Measurements from ENCODE around the gene ATP6V1E1.
"Not testable (repeated sequence)": the region's sequence is repeated elsewhere in the genome, so short reads cannot be mapped to it uniquely, and the experiment has no call there.

ATP6V1E1 gene

DNA sequence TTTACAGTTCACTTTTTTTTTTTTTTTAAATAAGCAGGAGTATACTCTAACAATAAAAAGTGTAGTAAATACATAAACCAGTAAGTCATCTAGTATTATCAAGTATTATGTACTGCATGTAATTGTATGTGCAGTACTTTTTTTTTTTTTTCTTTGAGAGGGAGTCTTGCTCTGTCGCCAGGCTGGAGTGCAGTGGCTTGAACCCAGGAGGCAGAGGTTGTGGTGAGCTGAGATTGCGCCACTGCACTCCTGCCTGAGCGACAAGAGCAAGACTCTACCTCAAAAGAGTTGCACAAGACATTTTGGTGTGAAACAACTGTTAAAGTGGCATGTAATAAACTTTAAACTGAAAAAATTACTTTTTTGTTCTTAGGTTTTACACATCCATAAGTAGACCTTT is 26.7 kb upstream of the ATP6V1E1 start:
- Histone ChIP-seq H3K27me3 (ENCODE audit: control insufficient read depth, insufficient read depth, low read length, poor library complexity, severe bottlenecking) (no peaks in the 10 kb centered on the region), H3K36me3 (ENCODE audit: control insufficient read depth, insufficient read depth, low read length) (peaks cover 9% of the 10 kb centered on the region), H3K9me3 (ENCODE audit: control insufficient read depth, low read length) (no peaks in the 10 kb centered on the region), H3K27ac (ENCODE audit: insufficient read depth, low read depth, low read length, poor library complexity, severe bottlenecking) (no peak overlapping the region), H3K4me3 (ENCODE audit: insufficient read depth, low read depth, low read length) (no peak overlapping the region), H3K4me1 (ENCODE audit: control insufficient read depth, insufficient read depth, low read length) (no peaks in the 10 kb centered on the region)
- 92 to 97% methylated on average over 3 of the region's 3 CpGs for WGBS, 2 experiments

DNA sequence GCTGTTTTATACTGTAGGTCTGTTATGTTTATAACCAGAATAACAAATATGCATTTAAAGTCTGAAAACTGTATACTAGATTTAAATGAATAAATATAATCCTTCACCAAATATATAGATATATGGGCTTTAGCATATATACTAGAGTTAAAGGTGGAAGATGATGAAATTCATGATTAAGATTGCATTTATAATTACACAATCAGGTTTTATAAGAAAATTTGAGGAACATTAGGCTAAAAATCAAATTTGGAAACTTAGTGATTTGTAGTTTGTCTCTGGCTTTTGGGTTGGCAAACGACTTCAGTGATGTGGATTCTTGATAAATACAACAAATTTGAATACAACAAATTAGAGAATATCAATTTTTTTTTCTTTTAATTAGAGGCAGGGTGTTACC is 20.0 kb upstream of the ATP6V1E1 start:
- Histone ChIP-seq H3K27me3 (ENCODE audit: control insufficient read depth, insufficient read depth, low read length, poor library complexity, severe bottlenecking) (no peaks in the 10 kb centered on the region), H3K36me3 (ENCODE audit: control insufficient read depth, insufficient read depth, low read length) (no peaks in the 10 kb centered on the region), H3K4me1 (ENCODE audit: control insufficient read depth, insufficient read depth, low read length) (no peaks in the 10 kb centered on the region), H3K27ac (ENCODE audit: insufficient read depth, low read depth, low read length, poor library complexity, severe bottlenecking) (no peak overlapping the region), H3K4me3 (ENCODE audit: insufficient read depth, low read depth, low read length) (no peak overlapping the region), H3K9me3 (ENCODE audit: control insufficient read depth, low read length) (no peaks in the 10 kb centered on the region)
- WGBS, 2 experiments: no CpG with 5 or more reads among the region's 1 CpG

DNA sequence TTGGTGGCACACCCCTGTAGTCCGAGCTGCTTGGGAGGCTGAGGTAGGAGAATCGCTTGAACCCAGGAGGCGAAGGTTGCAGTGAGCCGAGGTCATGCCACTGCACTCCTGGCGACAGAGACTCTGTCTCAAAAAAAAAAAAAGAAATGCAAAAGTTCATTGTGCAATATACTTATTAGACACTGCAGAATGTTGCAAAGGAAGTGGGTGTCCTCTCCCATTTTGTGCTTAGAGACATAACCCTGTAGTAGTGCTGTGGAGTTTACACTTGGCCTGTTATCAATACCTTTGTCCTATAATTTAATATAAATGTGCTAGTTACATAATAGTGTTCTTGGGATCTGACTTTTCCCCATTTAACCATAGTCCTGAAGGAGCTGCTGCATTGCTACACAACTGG is 19.4 kb upstream of the ATP6V1E1 start:
- Histone ChIP-seq H3K4me3 (ENCODE audit: insufficient read depth, low read depth, low read length) (no peak overlapping the region), H3K36me3 (ENCODE audit: control insufficient read depth, insufficient read depth, low read length) (no peaks in the 10 kb centered on the region), H3K9me3 (ENCODE audit: control insufficient read depth, low read length) (no peaks in the 10 kb centered on the region), H3K27ac (ENCODE audit: insufficient read depth, low read depth, low read length, poor library complexity, severe bottlenecking) (no peak overlapping the region), H3K27me3 (ENCODE audit: control insufficient read depth, insufficient read depth, low read length, poor library complexity, severe bottlenecking) (no peaks in the 10 kb centered on the region), H3K4me1 (ENCODE audit: control insufficient read depth, insufficient read depth, low read length) (no peaks in the 10 kb centered on the region)
- 82 to 96% methylated on average over 5 of the region's 5 CpGs for WGBS, 2 experiments

DNA sequence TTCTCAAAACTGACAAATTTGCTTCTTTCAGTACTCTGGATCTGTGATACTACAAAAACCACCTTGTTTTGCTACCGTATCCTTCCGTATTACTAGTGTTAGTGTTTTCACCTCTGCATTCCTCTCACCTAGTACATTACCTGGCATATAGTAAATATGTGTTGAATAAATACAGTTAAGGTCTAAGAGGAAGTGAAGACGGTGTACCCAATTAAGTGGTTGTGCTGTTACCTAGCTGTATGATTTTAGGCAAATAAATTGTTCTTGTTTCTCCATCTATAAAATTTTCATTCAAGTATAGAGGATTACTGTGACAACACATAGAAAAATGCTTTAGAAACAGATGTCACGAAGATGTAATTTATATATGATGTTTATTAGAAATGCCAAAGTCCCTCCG is 18.9 kb upstream of the ATP6V1E1 start:
- WGBS, 2 experiments: 96 to 98% methylated on average over 5 of the region's 5 CpGs
- H3K36me3 ChIP-seq (ENCODE audit: control insufficient read depth, insufficient read depth, low read length): no peaks in the 10 kb centered on the region
- no peak overlapping the region for H3K27ac ChIP-seq (ENCODE audit: insufficient read depth, low read depth, low read length, poor library complexity, severe bottlenecking)
- no peaks in the 10 kb centered on the region for H3K27me3 ChIP-seq (ENCODE audit: control insufficient read depth, insufficient read depth, low read length, poor library complexity, severe bottlenecking)
- H3K4me3 ChIP-seq (ENCODE audit: insufficient read depth, low read depth, low read length): no peak overlapping the region
- no peaks in the 10 kb centered on the region for H3K9me3 ChIP-seq (ENCODE audit: control insufficient read depth, low read length)
- H3K4me1 ChIP-seq (ENCODE audit: control insufficient read depth, insufficient read depth, low read length): no peaks in the 10 kb centered on the region

- not testable (repeated sequence) for H3K36me3 ChIP-seq (ENCODE audit: control insufficient read depth, insufficient read depth, low read length); H3K27ac ChIP-seq (ENCODE audit: insufficient read depth, low read depth, low read length, poor library complexity, severe bottlenecking); H3K9me3 ChIP-seq (ENCODE audit: control insufficient read depth, low read length); H3K27me3 ChIP-seq (ENCODE audit: control insufficient read depth, insufficient read depth, low read length, poor library complexity, severe bottlenecking); H3K4me3 ChIP-seq (ENCODE audit: insufficient read depth, low read depth, low read length); H3K4me1 ChIP-seq (ENCODE audit: control insufficient read depth, insufficient read depth, low read length)
- WGBS, 2 experiments: 85 to 94% methylated on average over 4 of the region's 4 CpGs
Measured at GRCh38 chr22:17642357-17642756, 13.8 kb upstream of the ATP6V1E1 start.

DNA sequence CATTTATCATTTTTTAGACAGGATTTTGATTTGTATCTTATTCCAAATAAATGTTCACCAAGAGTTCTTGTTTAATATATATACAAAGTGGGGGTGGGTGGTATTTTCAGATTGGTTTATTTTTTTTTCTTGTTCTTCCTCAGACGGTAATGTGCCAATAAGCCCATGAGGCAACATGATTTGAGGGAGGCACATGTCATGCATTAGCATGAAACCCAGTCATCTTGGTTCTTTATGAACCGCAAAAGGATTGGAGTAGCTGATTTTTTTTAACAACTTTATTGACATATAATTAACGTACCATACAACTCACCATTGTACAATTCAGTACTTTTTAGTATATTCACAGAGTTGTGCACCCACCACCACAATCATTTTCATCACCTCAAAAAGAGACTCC is 12.7 kb upstream of the ATP6V1E1 start:
- no peaks in the 10 kb centered on the region for H3K27me3 ChIP-seq (ENCODE audit: control insufficient read depth, insufficient read depth, low read length, poor library complexity, severe bottlenecking)
- H3K4me3 ChIP-seq (ENCODE audit: insufficient read depth, low read depth, low read length): no peak overlapping the region
- peaks cover 7% of the 10 kb centered on the region for H3K4me1 ChIP-seq (ENCODE audit: control insufficient read depth, insufficient read depth, low read length)
- 76 to 81% methylated on average over 3 of the region's 3 CpGs for WGBS, 2 experiments
- no peaks in the 10 kb centered on the region for H3K9me3 ChIP-seq (ENCODE audit: control insufficient read depth, low read length)
- no peak overlapping the region for H3K27ac ChIP-seq (ENCODE audit: insufficient read depth, low read depth, low read length, poor library complexity, severe bottlenecking)
- no peaks in the 10 kb centered on the region for H3K36me3 ChIP-seq (ENCODE audit: control insufficient read depth, insufficient read depth, low read length)

DNA sequence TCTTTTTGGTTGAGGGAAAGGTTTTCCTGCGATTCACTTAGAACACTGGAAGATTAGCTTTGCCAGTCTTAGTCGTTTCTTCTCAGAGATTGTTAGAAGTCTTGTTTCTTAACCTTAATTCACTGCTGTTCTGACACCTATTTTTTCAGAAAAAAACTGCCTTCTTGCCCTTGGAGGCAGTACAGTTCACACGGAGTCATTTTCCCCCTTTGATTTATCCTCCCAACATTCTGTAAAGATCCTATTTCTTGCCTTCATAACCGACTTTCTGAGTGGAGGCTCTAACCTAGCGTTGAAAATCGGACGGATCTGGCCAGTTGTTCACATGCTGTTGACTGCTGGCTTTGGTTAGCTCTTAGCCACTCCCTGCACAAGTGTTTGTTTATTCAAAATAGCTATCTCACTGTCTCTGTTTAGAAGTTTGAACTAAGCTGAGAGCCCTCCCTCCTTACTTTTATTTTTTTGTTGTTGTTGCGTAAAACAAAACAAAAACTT is 10.7 kb upstream of the ATP6V1E1 start:
- WGBS, 2 experiments: 12 to 13% methylated on average over 8 of the region's 8 CpGs
- Histone ChIP-seq H3K27me3 (ENCODE audit: control insufficient read depth, insufficient read depth, low read length, poor library complexity, severe bottlenecking) (no peaks in the 10 kb centered on the region), H3K4me1 (ENCODE audit: control insufficient read depth, insufficient read depth, low read length) (peaks cover 7% of the 10 kb centered on the region), H3K27ac (ENCODE audit: insufficient read depth, low read depth, low read length, poor library complexity, severe bottlenecking) (peak overlapping the region; percentile 97), H3K4me3 (ENCODE audit: insufficient read depth, low read depth, low read length) (peak overlapping the region; percentile 82), H3K36me3 (ENCODE audit: control insufficient read depth, insufficient read depth, low read length) (no peaks in the 10 kb centered on the region), H3K9me3 (ENCODE audit: control insufficient read depth, low read length) (no peaks in the 10 kb centered on the region)

GRCh38 chr22:17638432-17639246 is 10.1 kb upstream of the ATP6V1E1 start, which contains the start of gene BCL2L13:
TSS of gene BCL2L13 (plus strand) at chr22:17638757. CDS start at chr22:17655712, 16,955 bp downstream.
- Histone ChIP-seq H3K27me3 (ENCODE audit: control insufficient read depth, insufficient read depth, low read length, poor library complexity, severe bottlenecking) (no peaks in the 10 kb centered on the region), H3K27ac (ENCODE audit: insufficient read depth, low read depth, low read length, poor library complexity, severe bottlenecking) (peak within 1 kb of the TSS; percentile 97), H3K36me3 (ENCODE audit: control insufficient read depth, insufficient read depth, low read length) (no peaks in the 10 kb centered on the region), H3K9me3 (ENCODE audit: control insufficient read depth, low read length) (no peaks in the 10 kb centered on the region), H3K4me3 (ENCODE audit: insufficient read depth, low read depth, low read length) (peak within 1 kb of the TSS; percentile 82), H3K4me1 (ENCODE audit: control insufficient read depth, insufficient read depth, low read length) (peaks cover 7% of the 10 kb centered on the region)
- WGBS, 2 experiments: 0 to 1% methylated on average over 70 of the region's 70 CpGs

DNA sequence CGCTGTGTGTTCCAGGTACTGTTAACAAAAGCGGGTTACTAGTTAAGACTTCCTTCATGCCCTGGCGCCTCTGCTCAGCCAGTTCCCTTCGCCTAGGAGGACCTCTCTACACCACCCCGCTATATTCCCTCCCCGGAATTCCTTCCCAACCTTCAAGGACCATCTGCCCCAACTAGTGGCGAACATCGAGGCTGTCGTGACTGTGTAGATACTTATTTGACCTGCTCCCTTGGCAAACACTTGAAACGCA is 9.6 kb upstream of the ATP6V1E1 start:
- Histone ChIP-seq H3K27ac (ENCODE audit: insufficient read depth, low read depth, low read length, poor library complexity, severe bottlenecking) (peak overlapping the region; percentile 97), H3K4me1 (ENCODE audit: control insufficient read depth, insufficient read depth, low read length) (peaks cover 7% of the 10 kb centered on the region), H3K9me3 (ENCODE audit: control insufficient read depth, low read length) (no peaks in the 10 kb centered on the region), H3K36me3 (ENCODE audit: control insufficient read depth, insufficient read depth, low read length) (no peaks in the 10 kb centered on the region), H3K4me3 (ENCODE audit: insufficient read depth, low read depth, low read length) (peak overlapping the region; percentile 82), H3K27me3 (ENCODE audit: control insufficient read depth, insufficient read depth, low read length, poor library complexity, severe bottlenecking) (no peaks in the 10 kb centered on the region)
- WGBS, 2 experiments: 3 to 4% methylated on average over 10 of the region's 10 CpGs

GRCh38 chr22:17637490-17638181 is 9.1 kb upstream of the ATP6V1E1 start:
- Histone ChIP-seq H3K9me3 (ENCODE audit: control insufficient read depth, low read length) (no peaks in the 10 kb centered on the region), H3K27me3 (ENCODE audit: control insufficient read depth, insufficient read depth, low read length, poor library complexity, severe bottlenecking) (no peaks in the 10 kb centered on the region), H3K4me1 (ENCODE audit: control insufficient read depth, insufficient read depth, low read length) (peaks cover 7% of the 10 kb centered on the region), H3K4me3 (ENCODE audit: insufficient read depth, low read depth, low read length) (peak overlapping the region; percentile 82), H3K27ac (ENCODE audit: insufficient read depth, low read depth, low read length, poor library complexity, severe bottlenecking) (peak overlapping the region; percentile 97), H3K36me3 (ENCODE audit: control insufficient read depth, insufficient read depth, low read length) (no peaks in the 10 kb centered on the region)
- WGBS, 2 experiments: 74 to 75% methylated on average over 10 of the region's 10 CpGs
